CD8-positive, alpha-beta memory T cell (primary cell): Measurements from ENCODE around the gene CNTN2. TPM values are rescaled to one million over a fixed set of nuclear protein-coding genes. Genes with fewer than 3 reads are reported as not detected.

Source experiments
- CTCF ChIA-PET: fragments of 350-600 bp; sonication (Branson Sonifier 250); formaldehyde crosslinking; loops from one replicate; lab custom pipeline; 2021; ENCODE audit warnings: antibody characterized with exemption; lab: Charles Lee
- POLR2A ChIA-PET: fragments of 350-600 bp; sonication (Branson Sonifier 250); formaldehyde crosslinking; loops from one replicate; lab custom pipeline; 2021; ENCODE audit warnings: antibody characterized with exemption; lab: Charles Lee
- DNase-seq, 5 donors: peaks; one replicate each; pipeline versions ENCODE4 v3.0.0 to v3.0.0-alpha.2; 2020 to 2022; ENCODE audit warnings: mixed read lengths in 1 of 5
- H3K27ac ChIP-seq: one replicate; pipeline ENCODE4 v1.7.0; 2013; ENCODE audit warnings: low read depth, mild to moderate bottlenecking, low read length, moderate library complexity
- H3K27me3 ChIP-seq: 2 replicates; pipeline ENCODE4 v1.7.0; 2013; ENCODE audit warnings: low read length, mild to moderate bottlenecking; ENCODE audit not compliant: insufficient read depth, poor library complexity, severe bottlenecking
- H3K36me3 ChIP-seq: 2 replicates; pipeline ENCODE4 v1.7.0; 2013; ENCODE audit warnings: mild to moderate bottlenecking, low read length, moderate library complexity; ENCODE audit not compliant: insufficient read depth
- H3K4me1 ChIP-seq: 2 replicates; pipeline ENCODE4 v1.7.0; 2013; ENCODE audit warnings: mild to moderate bottlenecking, low read length, moderate library complexity; ENCODE audit not compliant: insufficient read depth
- H3K4me3 ChIP-seq: 2 replicates; pipeline ENCODE4 v1.7.0; 2013; ENCODE audit warnings: mild to moderate bottlenecking, low read length
- H3K9me3 ChIP-seq: 2 replicates; pipeline ENCODE4 v1.7.0; 2013; ENCODE audit warnings: mild to moderate bottlenecking, low read length
- H3K27ac Mint-ChIP-seq, 8 donors: one replicate each; pipeline ENCODE4 v1.8.0; 2020 to 2021; ENCODE audit warnings: mixed read lengths in 8 of 8, mild to moderate bottlenecking in 6 of 8, inconsistent platforms in 3 of 8, moderate library complexity in 3 of 8
- H3K27me3 Mint-ChIP-seq, 2 donors: one replicate each; pipeline ENCODE4 v1.8.0; 2020 to 2021; ENCODE audit warnings: mixed read lengths in 2 of 2, mild to moderate bottlenecking in 1 of 2, moderate library complexity in 1 of 2
- H3K36me3 Mint-ChIP-seq, 3 donors: one replicate each; pipeline ENCODE4 v1.8.0; 2020 to 2021; ENCODE audit warnings: mixed read lengths in 3 of 3, inconsistent platforms in 1 of 3, mild to moderate bottlenecking in 1 of 3
- H3K4me1 Mint-ChIP-seq, 3 donors: one replicate each; pipeline ENCODE4 v1.8.0; 2020 to 2021; ENCODE audit warnings: mixed read lengths in 3 of 3, inconsistent platforms in 1 of 3, mild to moderate bottlenecking in 1 of 3
- H3K4me3 Mint-ChIP-seq, 7 donors: one replicate each; pipeline ENCODE4 v1.8.0; 2020 to 2021; ENCODE audit warnings: mixed read lengths in 7 of 7, mild to moderate bottlenecking in 6 of 7, moderate library complexity in 4 of 7, inconsistent platforms in 2 of 7
- H3K9me3 Mint-ChIP-seq, 5 donors: one replicate each; pipeline ENCODE4 v1.8.0; 2020 to 2022; ENCODE audit warnings: mixed read lengths in 5 of 5, mild to moderate bottlenecking in 3 of 5, moderate library complexity in 2 of 5, inconsistent platforms in 1 of 5
- polyA plus RNA-seq: library from polyadenylated mRNA; unstranded; fragments of 300-500 nt; fragmentation: Illumina TruSeq; gene quantifications from one replicate; pipeline ENCODE4 v1.2.3, GENCODE V29; 2021
- total RNA-seq, 2 experiments: library from RNA; stranded (reverse); gene quantifications; one replicate each; pipeline ENCODE4 v1.2.3, GENCODE V29; 2021

CNTN2 gene
- total and polyA plus RNA-seq, 3 experiments from 2014 or later: not detected

GRCh38 chr1:205041998-205042910 lies 758 bp upstream of the CNTN2 start:
- CTCF ChIA-PET: no interaction called here
- Mint-ChIP-seq H3K27ac (no peak overlapping the region), H3K9me3 (no peaks in the 10 kb centered on the region), H3K4me1 (no peaks in the 10 kb centered on the region), H3K4me3 (no peak overlapping the region), H3K27me3 (peaks cover 37 to 67% of the 10 kb centered on the region in 2 donors), H3K36me3 (no peaks in the 10 kb centered on the region)
- Histone ChIP-seq H3K9me3 (no peaks in the 10 kb centered on the region), H3K36me3 (no peaks in the 10 kb centered on the region), H3K4me3 (no peak overlapping the region), H3K4me1 (no peaks in the 10 kb centered on the region), H3K27ac (no peak overlapping the region), H3K27me3 (peaks cover 31% of the 10 kb centered on the region)
- no peak for DNase-seq
- POLR2A ChIA-PET: no interaction called here

GRCh38 chr1:205043866-205044265 lies 854 bp downstream of the CNTN2 start:
- Mint-ChIP-seq H3K9me3 (no peaks in the 10 kb centered on the region), H3K36me3 (no peaks in the 10 kb centered on the region), H3K4me3 (no peak overlapping the region), H3K27me3 (peaks cover 42 to 76% of the 10 kb centered on the region in 2 donors), H3K27ac (no peak overlapping the region), H3K4me1 (no peaks in the 10 kb centered on the region)
- no peak for DNase-seq
- Histone ChIP-seq H3K27ac (no peak overlapping the region), H3K27me3 (peaks cover 31% of the 10 kb centered on the region), H3K4me1 (no peaks in the 10 kb centered on the region), H3K36me3 (no peaks in the 10 kb centered on the region), H3K9me3 (no peaks in the 10 kb centered on the region), H3K4me3 (no peak overlapping the region)
- POLR2A ChIA-PET: no interaction called here
- CTCF ChIA-PET: no interaction called here

- Histone ChIP-seq H3K27ac (no peak overlapping the region), H3K4me3 (no peak overlapping the region), H3K9me3 (no peaks in the 10 kb centered on the region), H3K36me3 (no peaks in the 10 kb centered on the region), H3K4me1 (no peaks in the 10 kb centered on the region), H3K27me3 (peaks cover 31% of the 10 kb centered on the region)
- ChIA-PET CTCF (no interaction called here), POLR2A (no interaction called here)
- no peaks in the 10 kb centered on the region for H3K36me3 Mint-ChIP-seq
- H3K4me1 Mint-ChIP-seq: no peaks in the 10 kb centered on the region
- no peak overlapping the region for H3K4me3 Mint-ChIP-seq
- peak overlapping the region in 1 of 8 donors; percentile 50 for H3K27ac Mint-ChIP-seq
- no peaks in the 10 kb centered on the region for H3K9me3 Mint-ChIP-seq
- no peak for DNase-seq
- peaks cover 41 to 73% of the 10 kb centered on the region in 2 donors for H3K27me3 Mint-ChIP-seq
Observed at GRCh38 chr1:205044741-205045140, 1.7 kb downstream of the CNTN2 start.

GRCh38 chr1:205045146-205045545 lies 2.1 kb downstream of the CNTN2 start:
- DNase-seq: no peak
- H3K4me3 ChIP-seq: no peak overlapping the region
- Mint-ChIP-seq H3K4me3 (peak overlapping the region in 1 of 7 donors; percentile 78), H3K4me1 (no peaks in the 10 kb centered on the region), H3K36me3 (no peaks in the 10 kb centered on the region), H3K27ac (no peak overlapping the region), H3K9me3 (no peaks in the 10 kb centered on the region), H3K27me3 (peaks cover 39 to 73% of the 10 kb centered on the region in 2 donors)
- CTCF ChIA-PET: no interaction called here
- H3K9me3 ChIP-seq: no peaks in the 10 kb centered on the region
- H3K27me3 ChIP-seq: peaks cover 31% of the 10 kb centered on the region
- no peaks in the 10 kb centered on the region for H3K4me1 ChIP-seq
- no peak overlapping the region for H3K27ac ChIP-seq
- H3K36me3 ChIP-seq: no peaks in the 10 kb centered on the region
- POLR2A ChIA-PET: no interaction called here

GRCh38 chr1:205046870-205047269 lies 3.9 kb downstream of the CNTN2 start:
- Mint-ChIP-seq H3K9me3 (no peaks in the 10 kb centered on the region), H3K27me3 (peaks cover 30 to 63% of the 10 kb centered on the region in 2 donors), H3K4me3 (no peak overlapping the region), H3K36me3 (no peaks in the 10 kb centered on the region), H3K4me1 (no peaks in the 10 kb centered on the region), H3K27ac (no peak overlapping the region)
- CTCF ChIA-PET: no interaction called here
- Histone ChIP-seq H3K9me3 (no peaks in the 10 kb centered on the region), H3K27me3 (peaks cover 31% of the 10 kb centered on the region), H3K27ac (no peak overlapping the region), H3K36me3 (no peaks in the 10 kb centered on the region), H3K4me3 (no peak overlapping the region), H3K4me1 (no peaks in the 10 kb centered on the region)
- POLR2A ChIA-PET: no interaction called here
- no peak for DNase-seq

GRCh38 chr1:205047764-205048231 lies 4.8 kb downstream of the CNTN2 start:
- no peaks in the 10 kb centered on the region for H3K4me1 ChIP-seq
- peaks cover 23 to 54% of the 10 kb centered on the region in 2 donors for H3K27me3 Mint-ChIP-seq
- H3K27ac ChIP-seq: no peak overlapping the region
- ChIA-PET POLR2A (no interaction called here), CTCF (no interaction called here)
- H3K36me3 Mint-ChIP-seq: no peaks in the 10 kb centered on the region
- H3K4me3 ChIP-seq: no peak overlapping the region
- no peak overlapping the region for H3K4me3 Mint-ChIP-seq
- peaks cover 25% of the 10 kb centered on the region for H3K27me3 ChIP-seq
- H3K4me1 Mint-ChIP-seq: no peaks in the 10 kb centered on the region
- no peak for DNase-seq
- no peak overlapping the region for H3K27ac Mint-ChIP-seq
- H3K36me3 ChIP-seq: no peaks in the 10 kb centered on the region
- H3K9me3 ChIP-seq: no peaks in the 10 kb centered on the region
- no peaks in the 10 kb centered on the region for H3K9me3 Mint-ChIP-seq

- H3K9me3 ChIP-seq: no peaks in the 10 kb centered on the region
- no peaks in the 10 kb centered on the region for H3K4me1 ChIP-seq
- no peak for DNase-seq
- H3K4me3 ChIP-seq: no peak overlapping the region
- no peaks in the 10 kb centered on the region for H3K36me3 ChIP-seq
- Mint-ChIP-seq H3K27ac (no peak overlapping the region), H3K9me3 (no peaks in the 10 kb centered on the region), H3K4me1 (no peaks in the 10 kb centered on the region), H3K27me3 (peaks cover 23 to 58% of the 10 kb centered on the region in 2 donors), H3K4me3 (no peak overlapping the region), H3K36me3 (no peaks in the 10 kb centered on the region)
- no peak overlapping the region for H3K27ac ChIP-seq
- peaks cover 23% of the 10 kb centered on the region for H3K27me3 ChIP-seq
- ChIA-PET CTCF (interaction anchor here (1.3 kb wide), 1 partner anchor 13 kb away, joined by 3 read pairs; no protein-coding TSS in a partner anchor), POLR2A (no interaction called here)
Observed at GRCh38 chr1:205048382-205048781, 5.4 kb downstream of the CNTN2 start.

- Histone ChIP-seq H3K4me3 (no peak overlapping the region), H3K36me3 (no peaks in the 10 kb centered on the region), H3K27ac (no peak overlapping the region), H3K4me1 (no peaks in the 10 kb centered on the region), H3K27me3 (peaks cover 12% of the 10 kb centered on the region), H3K9me3 (no peaks in the 10 kb centered on the region)
- Mint-ChIP-seq H3K9me3 (no peaks in the 10 kb centered on the region), H3K27me3 (peaks cover 17 to 58% of the 10 kb centered on the region in 2 donors), H3K27ac (no peak overlapping the region), H3K4me3 (no peak overlapping the region), H3K36me3 (no peaks in the 10 kb centered on the region), H3K4me1 (no peaks in the 10 kb centered on the region)
- DNase-seq: no peak
- ChIA-PET CTCF (interaction anchor here (1.3 kb wide), 1 partner anchor 12 kb away, joined by 3 read pairs; no protein-coding TSS in a partner anchor), POLR2A (no interaction called here)
Observed at GRCh38 chr1:205049479-205049878, 6.5 kb downstream of the CNTN2 start.
